ENCODE measurements around the gene MED25.

GRCh38 chr19:49807058-49807903 is 10.8 kb upstream of the MED25 start:
- TF ChIP-seq, protein P1, sequence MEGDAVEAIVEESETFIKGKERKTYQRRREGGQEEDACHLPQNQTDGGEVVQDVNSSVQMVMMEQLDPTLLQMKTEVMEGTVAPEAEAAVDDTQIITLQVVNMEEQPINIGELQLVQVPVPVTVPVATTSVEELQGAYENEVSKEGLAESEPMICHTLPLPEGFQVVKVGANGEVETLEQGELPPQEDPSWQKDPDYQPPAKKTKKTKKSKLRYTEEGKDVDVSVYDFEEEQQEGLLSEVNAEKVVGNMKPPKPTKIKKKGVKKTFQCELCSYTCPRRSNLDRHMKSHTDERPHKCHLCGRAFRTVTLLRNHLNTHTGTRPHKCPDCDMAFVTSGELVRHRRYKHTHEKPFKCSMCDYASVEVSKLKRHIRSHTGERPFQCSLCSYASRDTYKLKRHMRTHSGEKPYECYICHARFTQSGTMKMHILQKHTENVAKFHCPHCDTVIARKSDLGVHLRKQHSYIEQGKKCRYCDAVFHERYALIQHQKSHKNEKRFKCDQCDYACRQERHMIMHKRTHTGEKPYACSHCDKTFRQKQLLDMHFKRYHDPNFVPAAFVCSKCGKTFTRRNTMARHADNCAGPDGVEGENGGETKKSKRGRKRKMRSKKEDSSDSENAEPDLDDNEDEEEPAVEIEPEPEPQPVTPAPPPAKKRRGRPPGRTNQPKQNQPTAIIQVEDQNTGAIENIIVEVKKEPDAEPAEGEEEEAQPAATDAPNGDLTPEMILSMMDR (conservative IDR thresholded peaks at IDR 0.05), result no peak
- no peak for TF ChIP-seq EZH2 (IDR thresholded peaks at IDR 0.05; ENCODE audit: low read depth)
